H1 (cell line): Measurements from ENCODE around the gene CRTC3. TPM values are rescaled to one million over a fixed set of nuclear protein-coding genes. Genes with fewer than 3 reads are reported as not detected.
A peak's percentile ranks its signal among the peaks of the same experiment; 100 is the strongest.

ENCODE experiments used
- CTCF ChIA-PET: fragments of 300-600 bp; sonication (Branson Sonifier 250); formaldehyde crosslinking; loops from one replicate; lab custom pipeline; 2021; ENCODE audit not compliant: partially characterized antibody; lab: Charles Lee
- POLR2A ChIA-PET: fragments of 300-600 bp; sonication (Branson Sonifier 250); formaldehyde crosslinking; loops from one replicate; lab custom pipeline; 2021; ENCODE audit warnings: inconsistent platforms; ENCODE audit not compliant: partially characterized antibody; lab: Charles Lee
- DNase-seq, 2 experiments: peaks; one replicate each; pipeline versions ENCODE4 v3.0.0 to v3.0.0-alpha.2; 2010 to 2022; ENCODE audit warnings: low spot score in 2 of 2, low read depth in 1 of 2, mixed read lengths in 1 of 2
- FAIRE-seq: peaks from 2 replicates; lab custom pipeline; 2011; peaks lifted over from hg19 to GRCh38; lab: Jason Lieb, UNC
- H2AFZ ChIP-seq: 2 replicates; pipeline ENCODE4 v1.8.1; 2012; ENCODE audit warnings: low read length, inconsistent platforms
- H2AK5ac ChIP-seq: 2 replicates; pipeline ENCODE4 v1.6.1; 2013; ENCODE audit warnings: low read depth, low read length
- H2BK120ac ChIP-seq: replicated peaks from 2 replicates; pipeline ENCODE3; 2013; ENCODE audit warnings: low read depth, low read length, inconsistent platforms
- H2BK12ac ChIP-seq: 2 replicates; pipeline ENCODE4 v1.6.1; 2013; ENCODE audit warnings: low read depth, low read length
- H2BK15ac ChIP-seq: 2 replicates; pipeline ENCODE4 v1.6.1; 2013; ENCODE audit warnings: low read length
- H2BK20ac ChIP-seq: 2 replicates; pipeline ENCODE4 v1.6.1; 2013; ENCODE audit warnings: low read length
- H2BK5ac ChIP-seq: 2 replicates; pipeline ENCODE4 v1.6.1; 2013; ENCODE audit warnings: low read depth, low read length
- H3K14ac ChIP-seq: 2 replicates; pipeline ENCODE4 v1.6.1; 2013; ENCODE audit warnings: inconsistent platforms; ENCODE audit not compliant: insufficient read length
- H3K18ac ChIP-seq: 2 replicates; pipeline ENCODE4 v1.6.1; 2013; ENCODE audit warnings: low read length; ENCODE audit errors: extremely low read depth
- H3K23ac ChIP-seq: 2 replicates; pipeline ENCODE4 v1.6.1; 2013; ENCODE audit warnings: inconsistent platforms; ENCODE audit not compliant: insufficient read length
- H3K23me2 ChIP-seq: 2 replicates; pipeline ENCODE4 v1.6.1; 2013; ENCODE audit warnings: low read depth, low read length
- H3K27ac ChIP-seq: 2 replicates; pipeline ENCODE4 v1.6.1; 2011; ENCODE audit warnings: low read depth, low read length, inconsistent platforms
- H3K27me3 ChIP-seq, 4 experiments: replicated peaks in 1 of 4; 1 replicate in 1 of 4; 2 replicates in 3 of 4; pipeline versions ENCODE4 v1.6.1 to v1.8.1; 2011 to 2013; ENCODE audit warnings: low read length in 3 of 4, mild to moderate bottlenecking in 3 of 4, inconsistent platforms in 2 of 4, mixed read lengths in 2 of 4, moderate library complexity in 1 of 4; ENCODE audit not compliant: control insufficient read depth in 3 of 4, insufficient read depth in 3 of 4; ENCODE audit errors: extremely low read depth in 1 of 4
- H3K36me3 ChIP-seq, 4 experiments: 2 replicates each; pipeline versions ENCODE4 v1.6.1 to v1.8.1; 2011 to 2013; ENCODE audit warnings: mild to moderate bottlenecking in 4 of 4, low read length in 3 of 4, moderate library complexity in 2 of 4, control low read depth in 1 of 4, inconsistent platforms in 1 of 4; ENCODE audit not compliant: insufficient read depth in 4 of 4, control insufficient read depth in 2 of 4
- H3K4ac ChIP-seq: replicated peaks from 2 replicates; pipeline ENCODE3; 2013; ENCODE audit warnings: low read length, low read depth, mixed read lengths, inconsistent platforms; ENCODE audit not compliant: insufficient read length
- H3K4me1 ChIP-seq, 4 experiments: replicated peaks in 1 of 4; 1 replicate in 1 of 4; 2 replicates in 3 of 4; pipeline versions ENCODE4 v1.6.1 to v1.8.1; 2011 to 2013; ENCODE audit warnings: low read length in 3 of 4, inconsistent platforms in 2 of 4, mixed read lengths in 1 of 4; ENCODE audit not compliant: insufficient read depth in 4 of 4, control insufficient read depth in 3 of 4
- H3K4me2 ChIP-seq, 2 experiments: 2 replicates each; pipeline versions ENCODE4 v1.6.1 to v1.8.1; 2011 to 2013; ENCODE audit warnings: low read depth in 2 of 2, low read length in 2 of 2, control low read depth in 1 of 2, inconsistent platforms in 1 of 2, mild to moderate bottlenecking in 1 of 2; ENCODE audit not compliant: insufficient read depth in 1 of 2
- H3K4me3 ChIP-seq, 4 experiments: fragments of 200-600, 300-600 bp in 1 of 4; sonication (generic), shearing (Covaris generic), sonication (Bioruptor Twin) in 1 of 4; 2 replicates each; pipeline versions ENCODE4 v1.5.1 to v1.8.1; 2011 to 2016; ENCODE audit warnings: low read length in 4 of 4, low read depth in 3 of 4, control low read depth in 2 of 4, inconsistent platforms in 2 of 4, mild to moderate bottlenecking in 2 of 4, mixed read lengths in 1 of 4, moderate library complexity in 1 of 4; ENCODE audit not compliant: insufficient read depth in 2 of 4; ENCODE audit errors: extremely low read depth in 1 of 4
- H3K56ac ChIP-seq: replicated peaks from 2 replicates; pipeline ENCODE3; 2013; ENCODE audit warnings: low read depth, mild to moderate bottlenecking, mixed read lengths, low read length, inconsistent platforms; ENCODE audit not compliant: insufficient read length
- H3K79me1 ChIP-seq: 2 replicates; pipeline ENCODE4 v1.6.1; 2013; ENCODE audit warnings: low read depth, low read length, control low read depth
- H3K79me2 ChIP-seq, 2 experiments: 2 replicates each; pipeline versions ENCODE4 v1.6.1 to v1.8.1; 2012 to 2013; ENCODE audit warnings: low read length in 2 of 2, mild to moderate bottlenecking in 2 of 2, inconsistent platforms in 1 of 2; ENCODE audit not compliant: insufficient read depth in 2 of 2, control insufficient read depth in 1 of 2
- H3K9ac ChIP-seq, 4 experiments: replicated peaks in 1 of 4; 1 replicate in 1 of 4; 2 replicates in 3 of 4; pipeline versions ENCODE4 v1.6.1 to v1.8.1; 2011 to 2013; ENCODE audit warnings: low read depth in 3 of 4, low read length in 3 of 4, control low read depth in 2 of 4, mild to moderate bottlenecking in 2 of 4, moderate library complexity in 2 of 4, inconsistent platforms in 1 of 4; ENCODE audit errors: extremely low read depth in 1 of 4
- H3K9me3 ChIP-seq, 2 experiments: 2 replicates each; pipeline versions ENCODE4 v1.6.1 to v1.8.1; 2012 to 2013; ENCODE audit warnings: mild to moderate bottlenecking in 2 of 2, moderate library complexity in 2 of 2, control low read depth in 1 of 2, inconsistent platforms in 1 of 2, low read depth in 1 of 2, low read length in 1 of 2, mixed read lengths in 1 of 2; ENCODE audit not compliant: insufficient read depth in 2 of 2
- H4K20me1 ChIP-seq, 2 experiments: replicated peaks in 1 of 2; 2 replicates each; pipeline versions ENCODE3 to v1.8.1; 2011 to 2013; ENCODE audit warnings: inconsistent platforms in 2 of 2, low read length in 2 of 2, mild to moderate bottlenecking in 1 of 2; ENCODE audit not compliant: insufficient read depth in 2 of 2, control insufficient read depth in 1 of 2
- H4K5ac ChIP-seq: 2 replicates; pipeline ENCODE4 v1.6.1; 2013; ENCODE audit warnings: low read length, low read depth, mixed read lengths, inconsistent platforms; ENCODE audit not compliant: insufficient read length
- H4K8ac ChIP-seq: 2 replicates; pipeline ENCODE4 v1.8.0; 2013; ENCODE audit warnings: mild to moderate bottlenecking, moderate library complexity, low read length, inconsistent platforms; ENCODE audit not compliant: insufficient read depth; ENCODE audit errors: extremely low read depth
- H4K91ac ChIP-seq: replicated peaks from 2 replicates; pipeline ENCODE3; 2013; ENCODE audit warnings: low read length, mixed read lengths, inconsistent platforms; ENCODE audit not compliant: insufficient read length
- ASH2L ChIP-seq: fragments of 200-600, 300-600 bp; sonication (generic); IDR thresholded peaks from one replicate; pipeline ENCODE4 v1.7.1; 2017; ENCODE audit warnings: low read length
- MAX ChIP-seq: IDR thresholded peaks from 2 replicates; pipeline ENCODE4 v1.6.1; 2012; ENCODE audit warnings: inconsistent platforms
- NRF1 ChIP-seq: IDR thresholded peaks from 2 replicates; pipeline ENCODE4 v1.6.1; 2011; ENCODE audit warnings: mild to moderate bottlenecking, low read depth, low read length, improper control_type of control experiment
- SAP30 ChIP-seq: fragments of 300-600 bp; sonication (generic); IDR thresholded peaks from 2 replicates; pipeline ENCODE4 v1.7.1; 2012; ENCODE audit warnings: low read length, moderate library complexity, mild to moderate bottlenecking, inconsistent platforms; ENCODE audit not compliant: insufficient read depth, insufficient replicate concordance
- SIN3A ChIP-seq, 2 experiments: IDR thresholded peaks in 1 of 2; conservative IDR thresholded peaks in 1 of 2; 2 replicates each; pipeline ENCODE4 v1.6.1; 2011 to 2012; ENCODE audit warnings: low read length in 2 of 2, improper control_type of control experiment in 1 of 2, low read depth in 1 of 2, mild to moderate bottlenecking in 1 of 2
- SP2 ChIP-seq: IDR thresholded peaks from 2 replicates; pipeline ENCODE4 v1.6.1; 2012; ENCODE audit warnings: mild to moderate bottlenecking, low read length, inconsistent platforms
- TAF7 ChIP-seq: optimal IDR thresholded peaks from 2 replicates; pipeline ENCODE3; 2011; ENCODE audit warnings: low read depth, mild to moderate bottlenecking, inconsistent platforms, low read length, moderate library complexity, borderline replicate concordance
- TEAD4 ChIP-seq: IDR thresholded peaks from 2 replicates; pipeline ENCODE4 v1.6.1; 2012; ENCODE audit warnings: low read depth, low read length, inconsistent platforms, mixed read lengths
- YY1 ChIP-seq: IDR thresholded peaks from 2 replicates; pipeline ENCODE4 v1.6.1; 2011; ENCODE audit warnings: low read depth, mild to moderate bottlenecking, low read length
- WGBS, 2 experiments: shearing (Covaris generic) in 1 of 2; methylation state at CpG; one replicate each; pipeline versions ENCODE4 v1.1.6 to v1.1.7; 2013 to 2015; ENCODE audit warnings: low lambda C conversion rate in 2 of 2, mixed read lengths in 2 of 2, inconsistent platforms in 1 of 2, low coverage in 1 of 2, missing lambda C conversion rate in 1 of 2; ENCODE audit not compliant: insufficient replicate concordance in 2 of 2, insufficient coverage in 1 of 2, insufficient read length in 1 of 2; ENCODE audit errors: extremely low coverage in 1 of 2, missing lambda C conversion rate in 1 of 2; 5-methylcytosine and 5-hydroxymethylcytosine counted together
- polyA plus RNA-seq, 7 experiments: library from polyadenylated mRNA; depleted of rRNA in 3 of 7; stranded (reverse) in 5 of 7; unstranded in 2 of 7; fragments of >200 nt in 5 of 7; fragments of 200-250 nt in 2 of 7; gene quantifications; 1 replicate in 5 of 7; 2 replicates in 1 of 7; 4 replicates in 1 of 7; pipeline versions ENCODE4 v1.2.1 to v1.2.3, GENCODE V29; 2011 to 2013; ENCODE audit warnings: missing spikeins in 2 of 7, mixed read lengths in 2 of 7
- total RNA-seq: library from RNA; stranded (reverse); fragmentation: NEBNext Ultra II Directional; extraction: Animal tissue kit (Norgen Biotek cat#: 25700); gene quantifications from 2 replicates; pipeline ENCODE4 v1.2.1, GENCODE V29; 2021

The CRTC3 gene
- total and polyA plus RNA-seq, 2 of the 8 experiments (the other 6 are each of a cell fraction or from before 2014, with no cell fraction given): 5.0 to 5.3 TPM

- peak overlapping the region in 1 of 2 experiments; percentile 32; a peak in 1 of 4 replicates for H3K4me2 ChIP-seq
- no peak overlapping the region for H2AK5ac ChIP-seq
- no peak overlapping the region for H2BK120ac ChIP-seq
- H3K9me3 ChIP-seq: no peaks in the 10 kb centered on the region
- no peak for DNase-seq
- no peak overlapping the region for H3K23ac ChIP-seq
- H2BK12ac ChIP-seq: no peak overlapping the region
- H3K79me2 ChIP-seq: no peaks in the 10 kb centered on the region
- H3K18ac ChIP-seq: no peak overlapping the region
- no peak overlapping the region for H4K91ac ChIP-seq
- no peak for FAIRE-seq
- H2BK20ac ChIP-seq: no peak overlapping the region
- H2AFZ ChIP-seq: no peak overlapping the region
- no peaks in the 10 kb centered on the region for H4K20me1 ChIP-seq
- H3K56ac ChIP-seq: no peak overlapping the region
- H4K5ac ChIP-seq: no peak overlapping the region
- no peak overlapping the region for H2BK5ac ChIP-seq
- H3K36me3 ChIP-seq: no peaks in the 10 kb centered on the region
- H3K23me2 ChIP-seq: no peaks in the 10 kb centered on the region
- no peak overlapping the region for H4K8ac ChIP-seq
- ChIA-PET CTCF (interaction anchor here (0.6 to 3.5 kb wide), 6 partner anchors 13 to 248 kb away, joined by 3 to 10 read pairs (median 4); no protein-coding TSS in a partner anchor), POLR2A (interaction anchor here (0.7 kb wide), 1 partner anchor 383 kb away, joined by 3 read pairs; no protein-coding TSS in a partner anchor)
- no peak overlapping the region for H3K14ac ChIP-seq
- 72% methylated on average over 2 of the region's 2 CpGs; no CpG with 5 or more reads in 1 of the 2 experiments for WGBS, 2 experiments
- H3K4me3 ChIP-seq: no peak overlapping the region
- no peak overlapping the region for H3K27ac ChIP-seq
- no peak overlapping the region for H2BK15ac ChIP-seq
- peaks cover 10 to 20% (median 11%) of the 10 kb centered on the region in 4 experiments for H3K4me1 ChIP-seq
- H3K79me1 ChIP-seq: no peaks in the 10 kb centered on the region
- H3K27me3 ChIP-seq: peaks cover 0 to 3% (median 2%) of the 10 kb centered on the region in 4 experiments; a peak in 3 of 7 replicates
- no peak overlapping the region for H3K9ac ChIP-seq
- peak overlapping the region; percentile 9 for H3K4ac ChIP-seq
- no peak for TF ChIP-seq SIN3A (conservative IDR thresholded peaks at IDR 0.05 in 1 of 2, IDR thresholded peaks at IDR 0.05 in 1 of 2; ENCODE audit: low read depth in 1 of 2, low read length in 2 of 2)
- no peak for TF ChIP-seq SAP30
- no peak for TF ChIP-seq SP2
- TF ChIP-seq TAF7: no peak
- no peak for TF ChIP-seq YY1
- no peak for TF ChIP-seq NRF1
- TF ChIP-seq ASH2L: no peak
- TF ChIP-seq MAX: no peak
- no peak for TF ChIP-seq TEAD4
Observed at GRCh38 chr15:90582553-90582952, 52.8 kb downstream of the CRTC3 start.
